Neuronal stem cell (in vitro differentiated cells): ENCODE results near the gene PPP1R1C.

Experiments
- DNase-seq: peaks from one replicate; pipeline ENCODE4 v3.0.0-alpha.2; 2013; ENCODE audit warnings: low spot score
- H2AFZ ChIP-seq: one replicate; pipeline ENCODE4 v1.6.1; 2013; ENCODE audit warnings: mild to moderate bottlenecking, low read length, inconsistent platforms
- H2AK5ac ChIP-seq: 2 replicates; pipeline ENCODE4 v1.6.1; 2013; ENCODE audit warnings: low read depth, mild to moderate bottlenecking, inconsistent platforms, low read length, moderate library complexity, mixed read lengths
- H2BK120ac ChIP-seq: 2 replicates; pipeline ENCODE4 v1.6.1; 2013; ENCODE audit warnings: low read depth, mild to moderate bottlenecking, inconsistent platforms, low read length, moderate library complexity, mixed read lengths
- H2BK12ac ChIP-seq: one replicate; pipeline ENCODE4 v1.6.1; 2013; ENCODE audit warnings: low read length, inconsistent platforms
- H2BK15ac ChIP-seq: 2 replicates; pipeline ENCODE4 v1.6.1; 2013; ENCODE audit warnings: mild to moderate bottlenecking, low read length, inconsistent platforms, mixed read lengths
- H2BK5ac ChIP-seq: one replicate; pipeline ENCODE4 v1.6.1; 2013; ENCODE audit warnings: inconsistent platforms, mild to moderate bottlenecking, low read length, moderate library complexity
- H3K14ac ChIP-seq: one replicate; pipeline ENCODE4 v1.6.1; 2013; ENCODE audit warnings: low read length, inconsistent platforms
- H3K18ac ChIP-seq: 2 replicates; pipeline ENCODE4 v1.6.1; 2013; ENCODE audit warnings: low read length, inconsistent platforms
- H3K23ac ChIP-seq: 2 replicates; pipeline ENCODE4 v1.6.1; 2013; ENCODE audit warnings: low read depth, mild to moderate bottlenecking, mixed read lengths, low read length, inconsistent platforms; ENCODE audit not compliant: poor library complexity
- H3K27ac ChIP-seq: replicated peaks from 3 replicates; pipeline ENCODE4 v1.5.1; 2013; ENCODE audit warnings: low read length, inconsistent platforms
- H3K27me3 ChIP-seq, 3 experiments: 2 replicates each; pipeline ENCODE4 v1.6.1; 2013; ENCODE audit warnings: low read length in 3 of 3, mild to moderate bottlenecking in 2 of 3, inconsistent platforms in 1 of 3, low read depth in 1 of 3, mixed read lengths in 1 of 3, moderate library complexity in 1 of 3; ENCODE audit not compliant: control insufficient read depth in 3 of 3, insufficient read depth in 3 of 3
- H3K36me3 ChIP-seq, 2 donors: replicated peaks in 1 of 2; 2 replicates each; pipeline ENCODE4 v1.6.1; 2013; ENCODE audit warnings: low read length in 2 of 2; ENCODE audit not compliant: control insufficient read depth in 2 of 2, insufficient read depth in 2 of 2
- H3K4ac ChIP-seq: 2 replicates; pipeline ENCODE4 v1.6.1; 2013; ENCODE audit warnings: inconsistent platforms, mild to moderate bottlenecking, low read length, moderate library complexity
- H3K4me1 ChIP-seq, 2 donors: 1 replicate in 1 of 2; 2 replicates in 1 of 2; pipeline ENCODE4 v1.6.1; 2013; ENCODE audit warnings: low read length in 2 of 2, low read depth in 1 of 2; ENCODE audit not compliant: control insufficient read depth in 2 of 2, insufficient read depth in 1 of 2
- H3K4me2 ChIP-seq: one replicate; pipeline ENCODE4 v1.6.1; 2013; ENCODE audit warnings: mild to moderate bottlenecking, low read length, inconsistent platforms; ENCODE audit not compliant: insufficient read depth, poor library complexity, severe bottlenecking
- H3K4me3 ChIP-seq, 2 donors: 2 replicates each; pipeline ENCODE4 v1.5.1; 2013; ENCODE audit warnings: low read length in 2 of 2, mild to moderate bottlenecking in 2 of 2, inconsistent platforms in 1 of 2, moderate library complexity in 1 of 2
- H3K79me1 ChIP-seq: one replicate; pipeline ENCODE4 v1.6.1; 2013; ENCODE audit warnings: low read depth, mild to moderate bottlenecking, inconsistent platforms, low read length, moderate library complexity
- H3K9ac ChIP-seq: one replicate; pipeline ENCODE4 v1.6.1; 2013; ENCODE audit warnings: mild to moderate bottlenecking, low read depth, low read length, inconsistent platforms; ENCODE audit not compliant: poor library complexity
- H3K9me3 ChIP-seq, 2 donors: replicated peaks in 1 of 2; 2 replicates each; pipeline versions ENCODE3 to v1.6.1; 2013; ENCODE audit warnings: low read length in 2 of 2, mild to moderate bottlenecking in 2 of 2, inconsistent platforms in 1 of 2, low read depth in 1 of 2, mixed read lengths in 1 of 2, moderate library complexity in 1 of 2; ENCODE audit not compliant: control insufficient read depth in 2 of 2, insufficient read depth in 1 of 2
- H4K8ac ChIP-seq: one replicate; pipeline ENCODE4 v1.6.1; 2013; ENCODE audit warnings: low read depth, mild to moderate bottlenecking, inconsistent platforms, low read length, moderate library complexity
- H4K91ac ChIP-seq: one replicate; pipeline ENCODE4 v1.6.1; 2013; ENCODE audit warnings: low read length, low read depth, mild to moderate bottlenecking, inconsistent platforms; ENCODE audit not compliant: poor library complexity
- WGBS, 2 donors: extraction: QIAGEN DNeasy Blood & Tissue Kit; methylation state at CpG; one replicate each; pipeline ENCODE4 v1.1.7; 2013; ENCODE audit warnings: missing lambda C conversion rate in 2 of 2, mixed read lengths in 1 of 2; ENCODE audit not compliant: insufficient read length in 2 of 2, insufficient replicate concordance in 1 of 2; ENCODE audit errors: extremely low coverage in 2 of 2; 5-methylcytosine and 5-hydroxymethylcytosine counted together

The PPP1R1C gene

GRCh38 chr2:181995289-181995688, 9.6 kb downstream of the PPP1R1C start:
- WGBS, 2 donors: no CpG with 5 or more reads among the region's 1 CpG
- Histone ChIP-seq H3K4me2 (no peak overlapping the region), H2BK5ac (no peak overlapping the region), H2AK5ac (no peak overlapping the region), H2AFZ (no peak overlapping the region), H3K9ac (no peak overlapping the region), H4K91ac (no peak overlapping the region), H3K9me3 (no peaks in the 10 kb centered on the region), H3K4me1 (no peaks in the 10 kb centered on the region), H2BK120ac (no peak overlapping the region), H3K14ac (no peak overlapping the region), H3K18ac (no peak overlapping the region), H3K27ac (no peak overlapping the region), H3K4me3 (no peak overlapping the region), H2BK15ac (no peak overlapping the region), H3K36me3 (no peaks in the 10 kb centered on the region), H4K8ac (no peak overlapping the region), H3K23ac (no peak overlapping the region), H3K27me3 (no peaks in the 10 kb centered on the region), H3K79me1 (no peaks in the 10 kb centered on the region), H2BK12ac (no peak overlapping the region), H3K4ac (no peak overlapping the region)
- no peak for DNase-seq

GRCh38 chr2:181998041-181998835, 12.6 kb downstream of the PPP1R1C start:
- no peak overlapping the region for H3K4ac ChIP-seq
- no peak overlapping the region for H3K9ac ChIP-seq
- no peaks in the 10 kb centered on the region for H3K4me1 ChIP-seq
- H2BK120ac ChIP-seq: no peak overlapping the region
- H2BK15ac ChIP-seq: no peak overlapping the region
- DNase-seq: no peak
- no peaks in the 10 kb centered on the region for H3K27me3 ChIP-seq
- no peaks in the 10 kb centered on the region for H3K79me1 ChIP-seq
- no peak overlapping the region for H4K91ac ChIP-seq
- no CpG with 5 or more reads among the region's 8 CpGs for WGBS, 2 donors
- no peaks in the 10 kb centered on the region for H3K9me3 ChIP-seq
- no peak overlapping the region for H2AFZ ChIP-seq
- H3K23ac ChIP-seq: no peak overlapping the region
- no peaks in the 10 kb centered on the region for H3K36me3 ChIP-seq
- no peak overlapping the region for H2AK5ac ChIP-seq
- H2BK5ac ChIP-seq: no peak overlapping the region
- no peak overlapping the region for H3K18ac ChIP-seq
- no peak overlapping the region for H3K14ac ChIP-seq
- no peak overlapping the region for H4K8ac ChIP-seq
- H3K4me3 ChIP-seq: no peak overlapping the region
- no peak overlapping the region for H2BK12ac ChIP-seq
- H3K4me2 ChIP-seq: no peak overlapping the region
- no peak overlapping the region for H3K27ac ChIP-seq

- H3K4me1 ChIP-seq: no peaks in the 10 kb centered on the region
- H3K4me3 ChIP-seq: no peak overlapping the region
- no peak overlapping the region for H3K9ac ChIP-seq
- H3K27ac ChIP-seq: no peak overlapping the region
- H4K8ac ChIP-seq: no peak overlapping the region
- no CpG with 5 or more reads among the region's 2 CpGs for WGBS, 2 donors
- H3K27me3 ChIP-seq: no peaks in the 10 kb centered on the region
- DNase-seq: no peak
- H3K9me3 ChIP-seq: no peaks in the 10 kb centered on the region
- H2AFZ ChIP-seq: no peak overlapping the region
- no peak overlapping the region for H3K4me2 ChIP-seq
- H2BK15ac ChIP-seq: no peak overlapping the region
- no peak overlapping the region for H3K4ac ChIP-seq
- H3K79me1 ChIP-seq: no peaks in the 10 kb centered on the region
- no peak overlapping the region for H3K14ac ChIP-seq
- no peak overlapping the region for H3K18ac ChIP-seq
- H3K36me3 ChIP-seq: no peaks in the 10 kb centered on the region
- no peak overlapping the region for H2BK120ac ChIP-seq
- H2BK12ac ChIP-seq: no peak overlapping the region
- H2AK5ac ChIP-seq: no peak overlapping the region
- no peak overlapping the region for H4K91ac ChIP-seq
- no peak overlapping the region for H3K23ac ChIP-seq
- no peak overlapping the region for H2BK5ac ChIP-seq
Measured at GRCh38 chr2:181998891-181999654, 13.4 kb downstream of the PPP1R1C start.

- H3K14ac ChIP-seq: no peak overlapping the region
- no peak overlapping the region for H2AK5ac ChIP-seq
- no peak overlapping the region for H2BK12ac ChIP-seq
- H3K9me3 ChIP-seq: no peaks in the 10 kb centered on the region
- H3K36me3 ChIP-seq: no peaks in the 10 kb centered on the region
- no peak overlapping the region for H3K18ac ChIP-seq
- H3K27me3 ChIP-seq: no peaks in the 10 kb centered on the region
- no peak overlapping the region for H2BK5ac ChIP-seq
- H3K4ac ChIP-seq: no peak overlapping the region
- H3K79me1 ChIP-seq: no peaks in the 10 kb centered on the region
- no peak overlapping the region for H2AFZ ChIP-seq
- no peak overlapping the region for H4K8ac ChIP-seq
- no peak overlapping the region for H3K4me2 ChIP-seq
- H3K9ac ChIP-seq: no peak overlapping the region
- no peak overlapping the region for H3K27ac ChIP-seq
- H4K91ac ChIP-seq: no peak overlapping the region
- WGBS, 2 donors: no CpG with 5 or more reads among the region's 3 CpGs
- H3K4me3 ChIP-seq: no peak overlapping the region
- H3K4me1 ChIP-seq: peaks cover 0 to 2% of the 10 kb centered on the region in 2 donors
- no peak overlapping the region for H3K23ac ChIP-seq
- DNase-seq: no peak
- H2BK15ac ChIP-seq: no peak overlapping the region
- no peak overlapping the region for H2BK120ac ChIP-seq
Measured at GRCh38 chr2:181999911-182000310, 14.3 kb downstream of the PPP1R1C start.
